HG02610 (cell line): ENCODE results near the gene SRGAP2C.
"Not testable (repeated sequence)": the region's sequence is repeated elsewhere in the genome, so short reads cannot be mapped to it uniquely, and the experiment has no call there.

Source experiments
- ATAC-seq: cut with Tn5 transposase; IDR thresholded peaks from one replicate; pipeline ENCODE4 v1.9.1; 2021; ENCODE audit warnings: mild to moderate bottlenecking, moderate library complexity; ENCODE audit not compliant: unreplicated experiment

The SRGAP2C gene

GRCh38 chr1:121275435-121275834 is 90.7 kb downstream of the SRGAP2C start:
- not testable (repeated sequence) for ATAC-seq

GRCh38 chr1:121278202-121278601 is 93.4 kb downstream of the SRGAP2C start:
- not testable (repeated sequence) for ATAC-seq

- not testable (repeated sequence) for ATAC-seq
Measured at GRCh38 chr1:121278777-121279547, 94.2 kb downstream of the SRGAP2C start.

GRCh38 chr1:121279548-121279898 is 94.7 kb downstream of the SRGAP2C start:
- not testable (repeated sequence) for ATAC-seq

GRCh38 chr1:121280699-121281317 is 96.0 kb downstream of the SRGAP2C start:
- not testable (repeated sequence) for ATAC-seq

GRCh38 chr1:121281480-121281879 is 96.7 kb downstream of the SRGAP2C start:
- ATAC-seq = not testable (repeated sequence)

GRCh38 chr1:121283587-121284180 is 98.9 kb downstream of the SRGAP2C start:
- ATAC-seq = not testable (repeated sequence)

- not testable (repeated sequence) for ATAC-seq
Measured at GRCh38 chr1:121292590-121292989, 107.8 kb downstream of the SRGAP2C start.

- not testable (repeated sequence) for ATAC-seq
Measured at GRCh38 chr1:121293263-121294204, 108.8 kb downstream of the SRGAP2C start.

GRCh38 chr1:121294205-121294570 is 109.4 kb downstream of the SRGAP2C start:
- not testable (repeated sequence) for ATAC-seq

- ATAC-seq = not testable (repeated sequence)
Measured at GRCh38 chr1:121296563-121296962, 111.8 kb downstream of the SRGAP2C start.

GRCh38 chr1:121298529-121298928 is 113.8 kb downstream of the SRGAP2C start:
- not testable (repeated sequence) for ATAC-seq

GRCh38 chr1:121299514-121300149 is 114.9 kb downstream of the SRGAP2C start:
- ATAC-seq = not testable (repeated sequence)

- not testable (repeated sequence) for ATAC-seq
Measured at GRCh38 chr1:121301876-121302275, 117.1 kb downstream of the SRGAP2C start.

- not testable (repeated sequence) for ATAC-seq
Measured at GRCh38 chr1:121307759-121308158, 123.0 kb downstream of the SRGAP2C start.

- ATAC-seq = not testable (repeated sequence)
Measured at GRCh38 chr1:121315509-121315908, 130.7 kb downstream of the SRGAP2C start.

GRCh38 chr1:121316081-121316480 is 131.3 kb downstream of the SRGAP2C start:
- not testable (repeated sequence) for ATAC-seq

- ATAC-seq = not testable (repeated sequence)
Measured at GRCh38 chr1:121317491-121318468, 133.0 kb downstream of the SRGAP2C start.

GRCh38 chr1:121318687-121319086 is 133.9 kb downstream of the SRGAP2C start:
- not testable (repeated sequence) for ATAC-seq
